Aortic smooth muscle cell (primary cell): Measurements from ENCODE around the gene MGAT4C. TPM values are rescaled to one million over a fixed set of nuclear protein-coding genes. Genes with fewer than 3 reads are reported as not detected.

Experiments used
- total RNA-seq: library from RNA; depleted of rRNA; stranded (reverse); fragments of >200 nt; gene quantifications from 2 replicates; pipeline ENCODE4 v1.2.3, GENCODE V29; 2014

MGAT4C gene
- total RNA-seq: 0.26 and 1.2 TPM in 2 replicates

GRCh38 chr12:86256163-86256562, at the start of gene MGAT4C:
MGAT4C (minus strand) TSS chr12:86256391.

